Esophagus muscularis mucosa (tissue), 3 donors: ENCODE results near the gene OTX1.

Experiments used
- CTCF ChIP-seq, 3 experiments: fragments of 200-600 bp in 2 of 3; fragments of 450-650 bp in 1 of 3; sonication (generic) in 2 of 3; IDR thresholded peaks; one replicate each; pipeline ENCODE4 v1.5.1; 2017 to 2019; ENCODE audit warnings: antibody characterized with exemption in 3 of 3, mild to moderate bottlenecking in 2 of 3, moderate library complexity in 1 of 3
- POLR2A ChIP-seq: fragments of 450-650 bp; IDR thresholded peaks from one replicate; pipeline ENCODE4 v1.6.1; 2017; ENCODE audit warnings: antibody characterized with exemption, moderate library complexity, mild to moderate bottlenecking, low read depth

- no peak for TF ChIP-seq CTCF (IDR thresholded peaks at IDR 0.05)
- TF ChIP-seq POLR2A = no peak
These were observed 15.6 kb downstream of the OTX1 start for GRCh38 chr2:63066265-63066664.
